Thoracic aorta (tissue), 2 donors: Measurements from ENCODE around the gene ZNF41. TPM values are rescaled to one million over a fixed set of nuclear protein-coding genes. Genes with fewer than 3 reads are reported as not detected.
"Not testable (repeated sequence)": the region's sequence is repeated elsewhere in the genome, so short reads cannot be mapped to it uniquely, and the experiment has no call there.

Experiments used
- ATAC-seq: fragments of 150-250 bp; one replicate; pipeline ENCODE4 v1.8.0; 2017; ENCODE audit warnings: low read depth; ENCODE audit not compliant: insufficient number of reproducible peaks, low FRiP score
- DNase-seq: peaks from one replicate; pipeline ENCODE4 v3.0.0-alpha.2; 2020; ENCODE audit warnings: low spot score
- H3K27ac ChIP-seq, 2 donors: fragments of 200-600 bp; sonication (generic); 1 replicate in 1 of 2; 2 replicates in 1 of 2; pipeline ENCODE4 v1.5.1; 2016; ENCODE audit warnings: mild to moderate bottlenecking in 2 of 2, moderate library complexity in 2 of 2
- H3K27me3 ChIP-seq: fragments of 200-600 bp; sonication (generic); replicated peaks from 2 replicates; pipeline ENCODE4 v1.6.0; 2016; ENCODE audit warnings: mild to moderate bottlenecking; ENCODE audit not compliant: insufficient read depth
- H3K36me3 ChIP-seq: fragments of 200-600 bp; sonication (generic); one replicate; pipeline ENCODE4 v1.5.1; 2016
- H3K4me1 ChIP-seq, 2 donors: fragments of 200-600 bp; sonication (generic); 1 replicate in 1 of 2; 2 replicates in 1 of 2; pipeline versions ENCODE4 v1.5.1 to v1.6.0; 2016; ENCODE audit warnings: low read depth in 2 of 2, mild to moderate bottlenecking in 1 of 2; ENCODE audit not compliant: control insufficient read depth in 1 of 2
- H3K4me3 ChIP-seq: fragments of 200-600 bp; sonication (generic); 2 replicates; pipeline ENCODE4 v1.5.1; 2016; ENCODE audit warnings: mild to moderate bottlenecking
- H3K9me3 ChIP-seq: fragments of 200-600 bp; sonication (generic); 2 replicates; pipeline ENCODE4 v1.5.1; 2016
- CTCF ChIP-seq: fragments of 200-600 bp; sonication (generic); IDR thresholded peaks from one replicate; pipeline ENCODE4 v1.5.1; 2019; ENCODE audit warnings: antibody characterized with exemption
- total RNA-seq, 2 donors: library from RNA; depleted of rRNA; stranded (reverse); fragments of >200 nt; gene quantifications; one replicate each; pipeline versions ENCODE4 v1.1.0 to v1.2.3, GENCODE V29; 2016

ZNF41 gene
- total RNA-seq, 2 donors from 2014 or later, result 8.1 to 9.1 TPM

DNA sequence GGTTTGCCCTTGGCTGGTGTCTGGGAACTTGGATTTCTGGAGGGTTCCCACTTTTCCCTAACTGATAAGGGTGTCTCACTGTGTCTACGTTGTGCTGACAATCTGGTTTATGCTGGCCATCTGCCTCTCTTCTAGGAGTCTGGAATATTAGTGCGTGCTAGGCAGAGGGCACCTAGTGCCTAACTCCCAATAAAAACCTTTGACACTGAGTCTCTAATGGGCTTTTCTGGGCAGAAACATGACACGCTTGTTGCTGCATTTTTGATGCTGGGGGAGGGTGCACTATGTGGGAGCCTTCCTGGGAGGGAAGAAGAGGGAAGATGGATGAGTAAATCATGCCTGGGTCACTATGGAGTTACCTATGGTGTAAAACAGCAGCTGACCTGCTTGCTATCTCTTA lies 16.3 kb upstream of the ZNF41 start:
- Histone ChIP-seq H3K4me1 (no peaks in the 10 kb centered on the region), H3K36me3 (no peaks in the 10 kb centered on the region), H3K27me3 (no peaks in the 10 kb centered on the region), H3K9me3 (no peaks in the 10 kb centered on the region), H3K27ac (no peak overlapping the region), H3K4me3 (no peak overlapping the region)
- DNase-seq, result no peak
- ATAC-seq, result no peak
- no peak for TF ChIP-seq CTCF

- Histone ChIP-seq H3K27me3 (no peaks in the 10 kb centered on the region), H3K9me3 (no peaks in the 10 kb centered on the region), H3K4me1 (no peaks in the 10 kb centered on the region), H3K4me3 (no peak overlapping the region), H3K27ac (no peak overlapping the region), H3K36me3 (no peaks in the 10 kb centered on the region)
- no peak for TF ChIP-seq CTCF
- DNase-seq (no peak), ATAC-seq (no peak)
Measured at GRCh38 chrX:47498411-47498810, 15.4 kb upstream of the ZNF41 start.

DNA sequence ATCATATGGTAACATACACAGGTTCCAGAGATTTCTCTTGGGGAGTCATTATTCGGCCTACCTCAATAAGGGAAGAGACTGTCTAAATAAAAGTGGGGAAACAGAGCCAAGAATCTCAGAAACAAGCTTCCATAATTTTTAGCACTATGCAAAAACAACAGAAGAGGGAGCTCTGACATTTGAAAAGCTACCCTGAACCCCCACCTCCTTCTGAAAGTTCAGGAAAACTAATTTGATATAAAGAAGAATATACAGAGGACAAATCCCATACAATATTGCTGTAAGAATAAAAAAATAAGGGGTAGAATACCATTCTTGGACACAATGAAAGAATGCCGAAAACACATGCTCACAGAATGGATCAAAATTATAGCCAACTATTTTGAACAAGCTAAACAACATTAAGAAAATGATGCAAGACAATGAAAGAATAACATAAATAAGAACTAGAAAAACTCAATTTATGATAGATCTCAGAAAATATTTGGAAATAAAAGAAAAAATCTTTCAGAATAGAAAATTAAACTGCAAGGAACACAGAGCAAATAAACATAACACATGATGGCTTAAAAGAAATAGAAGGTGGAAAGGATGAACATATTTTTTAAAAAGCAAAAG lies 14.4 kb upstream of the ZNF41 start:
- no peak for ATAC-seq
- no peak for TF ChIP-seq CTCF
- Histone ChIP-seq H3K36me3 (no peaks in the 10 kb centered on the region), H3K27me3 (no peaks in the 10 kb centered on the region), H3K27ac (no peak overlapping the region), H3K4me1 (no peaks in the 10 kb centered on the region), H3K9me3 (no peaks in the 10 kb centered on the region), H3K4me3 (no peak overlapping the region)
- DNase-seq, result no peak

GRCh38 chrX:47492133-47492532 lies 9.1 kb upstream of the ZNF41 start:
- not testable (repeated sequence) for H3K27ac ChIP-seq, H3K4me3 ChIP-seq, H3K27me3 ChIP-seq, H3K4me1 ChIP-seq, H3K9me3 ChIP-seq, DNase-seq, H3K36me3 ChIP-seq, ATAC-seq

- TF ChIP-seq CTCF, result no peak
- Histone ChIP-seq H3K9me3 (no peaks in the 10 kb centered on the region), H3K36me3 (no peaks in the 10 kb centered on the region), H3K27ac (no peak overlapping the region), H3K27me3 (no peaks in the 10 kb centered on the region), H3K4me1 (peaks cover 0 to 5% of the 10 kb centered on the region in 2 donors), H3K4me3 (no peak overlapping the region)
- ATAC-seq (no peak), DNase-seq (no peak)
Measured at GRCh38 chrX:47489507-47490275, 6.7 kb upstream of the ZNF41 start.
